WTC11 (cell line): Measurements from ENCODE around the gene ATXN3L.

Experiments
- AR ChIP-seq: fragments of 250-450 bp; sonication (Bioruptor Pico); IDR thresholded peaks from 2 replicates; pipeline ENCODE4 v1.9.0; 2021; ENCODE audit warnings: mild to moderate bottlenecking
- ATF1 ChIP-seq: sonication (generic); formaldehyde crosslinking; IDR thresholded peaks from 2 replicates; pipeline ENCODE4 v1.8.1; 2023; ENCODE audit warnings: mild to moderate bottlenecking, moderate library complexity, missing genetic modification reagents
- CTCF ChIP-seq: fragments of 200-600 bp; IDR thresholded peaks from 2 replicates; pipeline ENCODE4 v1.8.0; 2022; ENCODE audit warnings: antibody characterized with exemption
- ESRRA ChIP-seq: sonication (generic); formaldehyde crosslinking; IDR thresholded peaks from 2 replicates; pipeline ENCODE4 v1.8.1; 2022; ENCODE audit warnings: mild to moderate bottlenecking, missing genetic modification reagents, borderline replicate concordance
- MYBL2 ChIP-seq: sonication (generic); formaldehyde crosslinking; IDR thresholded peaks from 2 replicates; pipeline ENCODE4 v1.8.1; 2023; ENCODE audit warnings: mild to moderate bottlenecking, moderate library complexity, missing genetic modification reagents
- OVOL2 ChIP-seq: fragments of 250-450 bp; sonication (Bioruptor Pico); IDR thresholded peaks from 2 replicates; pipeline ENCODE4 v1.9.0; 2021; ENCODE audit warnings: mild to moderate bottlenecking, borderline replicate concordance
- PREB ChIP-seq: sonication (generic); formaldehyde crosslinking; IDR thresholded peaks from 2 replicates; pipeline ENCODE4 v1.8.1; 2022; ENCODE audit warnings: mild to moderate bottlenecking, missing genetic modification reagents, moderate library complexity, borderline replicate concordance
- SP1 ChIP-seq: sonication (generic); formaldehyde crosslinking; conservative IDR thresholded peaks from 2 replicates; pipeline ENCODE4 v1.8.1; 2022; ENCODE audit warnings: missing genetic modification reagents
- TEAD1 ChIP-seq: sonication (generic); formaldehyde crosslinking; IDR thresholded peaks from 2 replicates; pipeline ENCODE4 v1.8.0; 2022; ENCODE audit warnings: mild to moderate bottlenecking, missing genetic modification reagents
- TEAD4 ChIP-seq: sonication (generic); formaldehyde crosslinking; IDR thresholded peaks from 2 replicates; pipeline ENCODE4 v1.8.0; 2022; ENCODE audit warnings: mild to moderate bottlenecking, missing genetic modification reagents
- ZNF423 ChIP-seq: fragments of 250-450 bp; sonication (Bioruptor Pico); IDR thresholded peaks from 2 replicates; pipeline ENCODE4 v2.1.2; 2022; ENCODE audit warnings: mild to moderate bottlenecking, moderate library complexity

- no peak for TF ChIP-seq CTCF
- TF ChIP-seq PREB (CRISPR knock-in tag) = no peak
- no peak for TF ChIP-seq ZNF423
- TF ChIP-seq AR (CRISPR knock-in tag) = no peak
- no peak for TF ChIP-seq ATF1 (CRISPR knock-in tag)
- no peak for TF ChIP-seq OVOL2
- no peak for TF ChIP-seq ESRRA
- TF ChIP-seq TEAD4 (CRISPR knock-in tag) = no peak
- no peak for TF ChIP-seq TEAD1 (CRISPR knock-in tag)
- no peak for TF ChIP-seq MYBL2 (CRISPR knock-in tag)
- TF ChIP-seq SP1 (CRISPR knock-in tag) = no peak
Observed at GRCh38 chrX:13345037-13345436, 25.2 kb upstream of the ATXN3L start.
